Keratinocyte (primary cell): ENCODE data around the gene CSK. TPM values are rescaled to one million over a fixed set of nuclear protein-coding genes. Genes with fewer than 3 reads are reported as not detected.

Source experiments
- DNase-seq: peaks from one replicate; pipeline ENCODE4 v3.0.0-alpha.2; 2011; ENCODE audit warnings: low read depth, missing footprints, low spot score
- FAIRE-seq: peaks from 2 replicates; lab custom pipeline; 2011; peaks lifted over from hg19 to GRCh38; lab: Jason Lieb, UNC
- H2AFZ ChIP-seq: 2 replicates; pipeline ENCODE4 v1.6.0; 2012; ENCODE audit warnings: low read length, control low read depth, inconsistent platforms; ENCODE audit not compliant: control insufficient read depth
- H3K27ac ChIP-seq: 2 replicates; pipeline ENCODE4 v1.5.1; 2011; ENCODE audit warnings: low read length; ENCODE audit not compliant: control insufficient read depth, insufficient read depth
- H3K27me3 ChIP-seq: 3 replicates; pipeline ENCODE4 v1.6.0; 2011; ENCODE audit warnings: low read length; ENCODE audit not compliant: control insufficient read depth, insufficient read depth; ENCODE audit errors: extremely low read depth
- H3K36me3 ChIP-seq, 2 experiments: 2 replicates in 1 of 2; 3 replicates in 1 of 2; pipeline ENCODE4 v1.5.1; 2011; ENCODE audit warnings: low read length in 2 of 2, mild to moderate bottlenecking in 1 of 2; ENCODE audit not compliant: control insufficient read depth in 2 of 2, insufficient read depth in 2 of 2; ENCODE audit errors: extremely low read depth in 1 of 2
- H3K4me1 ChIP-seq: 3 replicates; pipeline ENCODE4 v1.5.1; 2011; ENCODE audit warnings: low read length; ENCODE audit not compliant: control insufficient read depth, insufficient read depth; ENCODE audit errors: extremely low read depth
- H3K4me2 ChIP-seq: 3 replicates; pipeline ENCODE4 v1.6.0; 2011; ENCODE audit warnings: low read depth, low read length; ENCODE audit not compliant: control insufficient read depth, insufficient read depth; ENCODE audit errors: extremely low read depth
- H3K4me3 ChIP-seq, 3 experiments: fragments of 200-600 bp in 1 of 3; sonication (generic) in 1 of 3; 2 replicates in 2 of 3; 3 replicates in 1 of 3; pipeline ENCODE4 v1.5.1; 2011 to 2016; ENCODE audit warnings: low read length in 3 of 3, mild to moderate bottlenecking in 3 of 3, control low read depth in 2 of 3, inconsistent platforms in 1 of 3, low read depth in 1 of 3, mixed read lengths in 1 of 3, mixed run types in 1 of 3, moderate library complexity in 1 of 3; ENCODE audit not compliant: control insufficient read depth in 2 of 3, insufficient read depth in 2 of 3; ENCODE audit errors: extremely low read depth in 1 of 3
- H3K79me2 ChIP-seq: 2 replicates; pipeline ENCODE4 v1.6.0; 2012; ENCODE audit warnings: low read length; ENCODE audit not compliant: control insufficient read depth, insufficient read depth
- H3K9ac ChIP-seq: 3 replicates; pipeline ENCODE4 v1.6.0; 2011; ENCODE audit warnings: low read length; ENCODE audit not compliant: control insufficient read depth, insufficient read depth; ENCODE audit errors: extremely low read depth
- H3K9me1 ChIP-seq: 3 replicates; pipeline ENCODE4 v1.6.0; 2011; ENCODE audit warnings: low read length; ENCODE audit not compliant: control insufficient read depth, insufficient read depth; ENCODE audit errors: extremely low read depth
- H3K9me3 ChIP-seq: 2 replicates; pipeline ENCODE4 v1.5.1; 2012; ENCODE audit warnings: low read depth, low read length; ENCODE audit not compliant: control insufficient read depth
- H4K20me1 ChIP-seq: 3 replicates; pipeline ENCODE4 v1.6.0; 2011; ENCODE audit warnings: low read length; ENCODE audit not compliant: control insufficient read depth, insufficient read depth; ENCODE audit errors: extremely low read depth
- EZH2 ChIP-seq: IDR thresholded peaks from one replicate; pipeline ENCODE4 v1.6.1; 2012; ENCODE audit warnings: inconsistent platforms, mild to moderate bottlenecking, low read length, moderate library complexity
- dilution Hi-C: fragments of 300-500 bp; cut with MboI; formaldehyde crosslinking; loops from one replicate; pipeline ENCODE4 v1.7.0; 2020; ENCODE audit warnings: low sequenced_read_pairs; ENCODE audit not compliant: extremely low pct_ligation_motif_present
- polyA plus RNA-seq, 5 experiments: library from polyadenylated mRNA; depleted of rRNA in 3 of 5; stranded (reverse) in 3 of 5; stranded (forward) in 1 of 5; unstranded in 1 of 5; fragments of >200 nt; gene quantifications; 1 replicate in 1 of 5; 2 replicates in 3 of 5; 3 replicates in 1 of 5; pipeline versions ENCODE4 v1.2.1 to v1.2.3, GENCODE V29; 2011 to 2012; ENCODE audit warnings: missing spikeins in 2 of 5, low read depth in 1 of 5, low replicate concordance in 1 of 5
- TF ChIP-seq, protein P1 (sequence below), 3 experiments: IDR thresholded peaks in 1 of 3; conservative IDR thresholded peaks in 1 of 3; optimal IDR thresholded peaks in 1 of 3; 2 replicates in 2 of 3; 3 replicates in 1 of 3; pipeline versions ENCODE3 to v1.5.1; 2011; ENCODE audit warnings: low read length in 3 of 3, mild to moderate bottlenecking in 3 of 3, moderate library complexity in 2 of 3, control low read depth in 1 of 3, inconsistent platforms in 1 of 3; ENCODE audit not compliant: insufficient read depth in 2 of 3; ENCODE audit errors: extremely low read depth in 1 of 3

The CSK gene
- polyA plus RNA-seq, 1 donor (not counting 4 experiments of a cell fraction or from before 2014, with no cell fraction given): 17.2 TPM

DNA sequence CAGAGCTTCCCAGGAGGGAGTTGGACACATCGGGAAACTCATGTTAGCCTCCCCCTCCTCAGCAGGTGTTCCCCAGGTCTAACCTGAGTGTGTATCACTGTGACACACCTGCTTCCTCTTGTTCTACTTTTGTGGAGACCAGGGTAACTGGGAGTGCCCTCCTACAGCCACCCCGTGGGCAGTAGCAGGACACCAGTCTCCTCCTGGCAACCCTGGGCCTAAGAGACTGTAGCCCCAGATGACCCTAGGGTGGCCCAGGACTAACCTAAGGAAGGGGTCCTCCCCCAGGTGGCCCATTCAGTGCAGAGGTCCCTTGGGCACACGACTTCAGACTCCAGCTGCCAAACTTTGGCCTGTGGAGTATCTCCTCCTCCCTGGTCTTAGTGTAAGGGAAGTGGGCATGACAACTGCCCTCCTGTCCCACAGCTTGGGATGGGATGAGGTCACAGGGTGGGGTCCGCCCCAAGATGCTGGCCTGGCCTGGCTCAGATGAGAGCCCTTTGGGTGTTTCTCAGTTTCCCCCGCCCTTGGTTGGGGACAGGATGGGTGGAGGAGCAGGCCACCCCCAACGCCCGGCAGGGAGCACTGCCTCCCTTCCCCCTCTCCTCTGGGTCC lies 4.8 kb downstream of the CSK start:
- FAIRE-seq: no peak
- no peak overlapping the region for H3K4me2 ChIP-seq
- H3K79me2 ChIP-seq: peaks cover 88% of the 10 kb centered on the region
- dilution Hi-C loops: no loop called here
- H3K9me1 ChIP-seq: peaks cover 17% of the 10 kb centered on the region
- no peak for DNase-seq
- H3K36me3 ChIP-seq: peaks cover 3 to 5% of the 10 kb centered on the region in 2 experiments
- no peaks in the 10 kb centered on the region for H3K27me3 ChIP-seq
- H3K9me3 ChIP-seq: no peaks in the 10 kb centered on the region
- no peak overlapping the region for H2AFZ ChIP-seq
- H3K4me1 ChIP-seq: peaks cover 72% of the 10 kb centered on the region
- H3K27ac ChIP-seq: peak overlapping the region; percentile 15
- peaks cover 28% of the 10 kb centered on the region for H4K20me1 ChIP-seq
- H3K4me3 ChIP-seq: no peak overlapping the region
- H3K9ac ChIP-seq: peak overlapping the region; percentile 16
- no peak for TF ChIP-seq EZH2
- TF ChIP-seq, protein P1, sequence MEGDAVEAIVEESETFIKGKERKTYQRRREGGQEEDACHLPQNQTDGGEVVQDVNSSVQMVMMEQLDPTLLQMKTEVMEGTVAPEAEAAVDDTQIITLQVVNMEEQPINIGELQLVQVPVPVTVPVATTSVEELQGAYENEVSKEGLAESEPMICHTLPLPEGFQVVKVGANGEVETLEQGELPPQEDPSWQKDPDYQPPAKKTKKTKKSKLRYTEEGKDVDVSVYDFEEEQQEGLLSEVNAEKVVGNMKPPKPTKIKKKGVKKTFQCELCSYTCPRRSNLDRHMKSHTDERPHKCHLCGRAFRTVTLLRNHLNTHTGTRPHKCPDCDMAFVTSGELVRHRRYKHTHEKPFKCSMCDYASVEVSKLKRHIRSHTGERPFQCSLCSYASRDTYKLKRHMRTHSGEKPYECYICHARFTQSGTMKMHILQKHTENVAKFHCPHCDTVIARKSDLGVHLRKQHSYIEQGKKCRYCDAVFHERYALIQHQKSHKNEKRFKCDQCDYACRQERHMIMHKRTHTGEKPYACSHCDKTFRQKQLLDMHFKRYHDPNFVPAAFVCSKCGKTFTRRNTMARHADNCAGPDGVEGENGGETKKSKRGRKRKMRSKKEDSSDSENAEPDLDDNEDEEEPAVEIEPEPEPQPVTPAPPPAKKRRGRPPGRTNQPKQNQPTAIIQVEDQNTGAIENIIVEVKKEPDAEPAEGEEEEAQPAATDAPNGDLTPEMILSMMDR (optimal IDR thresholded peaks at IDR 0.05 in 1 of 3, IDR thresholded peaks at IDR 0.05 in 1 of 3, conservative IDR thresholded peaks at IDR 0.05 in 1 of 3; ENCODE audit: extremely low read depth in 1 of 3, insufficient read depth in 2 of 3, low read length in 3 of 3): no peak

DNA sequence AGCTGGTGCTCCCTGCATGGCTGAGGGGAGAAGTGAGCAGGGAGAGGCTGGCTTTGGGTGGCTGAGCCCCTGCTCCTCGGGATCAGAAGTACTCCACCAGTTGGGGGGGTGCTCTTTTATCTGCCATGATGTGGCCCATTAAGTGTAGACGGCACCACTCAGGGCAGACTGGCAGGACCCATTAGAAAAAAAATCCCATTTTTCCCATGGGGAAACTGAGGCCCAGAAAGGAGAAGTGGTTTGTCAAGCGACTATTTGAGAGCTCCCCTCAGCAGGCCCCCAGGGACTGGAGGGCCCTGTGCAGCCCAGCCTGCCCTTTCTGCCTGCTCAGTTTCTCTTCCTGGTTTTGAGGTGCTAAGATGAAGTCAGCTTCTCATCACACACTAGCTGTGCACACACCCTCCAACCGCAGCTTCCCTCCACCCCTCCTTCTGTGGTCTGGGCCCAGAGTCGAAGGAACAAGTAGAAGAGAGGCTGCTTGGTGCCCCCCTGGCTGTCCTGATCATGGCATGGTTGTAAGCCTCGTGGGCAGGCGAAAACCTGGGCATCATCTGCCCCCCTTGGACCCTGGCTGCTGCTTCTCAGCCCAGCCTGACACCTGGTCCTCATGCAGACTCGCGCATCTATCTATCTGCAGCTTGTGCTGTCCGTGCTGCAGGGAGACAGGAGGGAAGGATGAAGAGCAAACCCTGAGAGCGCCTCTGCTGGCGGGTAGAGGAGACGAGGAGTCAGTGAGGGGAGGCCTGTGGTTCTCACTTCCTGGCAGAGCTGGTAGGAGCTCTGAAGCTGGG lies 5.6 kb downstream of the CSK start:
- H3K79me2 ChIP-seq: peaks cover 95% of the 10 kb centered on the region
- dilution Hi-C loops: no loop called here
- H3K9me1 ChIP-seq: peaks cover 19% of the 10 kb centered on the region
- no peaks in the 10 kb centered on the region for H3K9me3 ChIP-seq
- H3K4me2 ChIP-seq: peak overlapping the region; percentile 18
- peaks cover 71% of the 10 kb centered on the region for H3K4me1 ChIP-seq
- peak overlapping the region; percentile 29 for H3K27ac ChIP-seq
- no peak overlapping the region for H2AFZ ChIP-seq
- H3K4me3 ChIP-seq: no peak overlapping the region
- FAIRE-seq: no peak
- H3K36me3 ChIP-seq: peaks cover 3 to 10% of the 10 kb centered on the region in 2 experiments
- TF ChIP-seq, protein P1 (optimal IDR thresholded peaks at IDR 0.05 in 1 of 3, IDR thresholded peaks at IDR 0.05 in 1 of 3, conservative IDR thresholded peaks at IDR 0.05 in 1 of 3; ENCODE audit: extremely low read depth in 1 of 3, insufficient read depth in 2 of 3, low read length in 3 of 3): peak; percentile 73 to 85 (median 79)
- no peak for TF ChIP-seq EZH2
- DNase-seq: no peak
- H4K20me1 ChIP-seq: peaks cover 30% of the 10 kb centered on the region
- no peaks in the 10 kb centered on the region for H3K27me3 ChIP-seq
- peak overlapping the region; percentile 16 for H3K9ac ChIP-seq
